Loucy (cell line): ENCODE data around the gene HBB.

ENCODE experiments used
- H2AFZ ChIP-seq: fragments of 200-600 bp; sonication (generic); 2 replicates; pipeline ENCODE4 v1.6.0; 2016; ENCODE audit warnings: antibody characterized with exemption, mild to moderate bottlenecking, low read length, moderate library complexity
- H3F3A ChIP-seq: fragments of 200-600 bp; 2 replicates; pipeline ENCODE4 v1.6.0; 2016; ENCODE audit warnings: antibody characterized with exemption, low read depth, mild to moderate bottlenecking
- H3K27me3 ChIP-seq: fragments of 200-600 bp; sonication (generic); 2 replicates; pipeline ENCODE4 v1.6.1; 2014; ENCODE audit warnings: low read length, mild to moderate bottlenecking; ENCODE audit not compliant: insufficient read depth, poor library complexity, severe bottlenecking
- H3K36me3 ChIP-seq: fragments of 200-600 bp; sonication (generic); 2 replicates; pipeline ENCODE4 v1.6.1; 2016; ENCODE audit warnings: low read length; ENCODE audit not compliant: insufficient read depth
- H3K4me1 ChIP-seq: fragments of 200-600 bp; sonication (generic); 2 replicates; pipeline ENCODE4 v1.5.1; 2014; ENCODE audit warnings: low read length, mild to moderate bottlenecking; ENCODE audit not compliant: insufficient read depth, poor library complexity, severe bottlenecking
- H3K4me2 ChIP-seq: fragments of 200-600 bp; sonication (generic); 2 replicates; pipeline ENCODE4 v1.6.0; 2014; ENCODE audit warnings: antibody characterized with exemption, low read length, low read depth, mild to moderate bottlenecking; ENCODE audit not compliant: poor library complexity, severe bottlenecking
- H3K4me3 ChIP-seq: fragments of 200-600 bp; sonication (generic); 2 replicates; pipeline ENCODE4 v1.5.1; 2014; ENCODE audit warnings: low read length, mild to moderate bottlenecking, mixed read lengths; ENCODE audit not compliant: poor library complexity, severe bottlenecking
- H3K79me2 ChIP-seq: fragments of 200-600 bp; sonication (generic); 2 replicates; pipeline ENCODE4 v1.6.1; 2014; ENCODE audit warnings: low read length; ENCODE audit not compliant: insufficient read depth
- H3K9ac ChIP-seq: fragments of 200-600 bp; sonication (generic); 2 replicates; pipeline ENCODE4 v1.6.0; 2014; ENCODE audit warnings: mild to moderate bottlenecking, low read depth, low read length, moderate library complexity; ENCODE audit not compliant: poor library complexity, severe bottlenecking
- H3K9me2 ChIP-seq: fragments of 200-600 bp; sonication (generic); replicated peaks from 2 replicates; pipeline ENCODE4 v1.6.1; 2016; ENCODE audit warnings: low read depth, low read length, mixed read lengths
- H3K9me3 ChIP-seq: fragments of 200-600 bp; sonication (generic); 2 replicates; pipeline ENCODE4 v1.6.1; 2014; ENCODE audit warnings: mild to moderate bottlenecking, antibody characterized with exemption, low read length, low read depth; ENCODE audit not compliant: insufficient read depth
- H4K20me1 ChIP-seq: fragments of 200-600 bp; sonication (generic); 2 replicates; pipeline ENCODE4 v1.6.0; 2014; ENCODE audit warnings: antibody characterized with exemption, low read length, mild to moderate bottlenecking; ENCODE audit not compliant: insufficient read depth, poor library complexity, severe bottlenecking
- CTCF ChIP-seq: fragments of 200-600 bp; sonication (generic); conservative IDR thresholded peaks from 2 replicates; pipeline ENCODE4 v1.5.1; 2014; ENCODE audit warnings: mild to moderate bottlenecking, antibody characterized with exemption, low read length
- EZH2phosphoT487 ChIP-seq: fragments of 200-600 bp; IDR thresholded peaks from 2 replicates; pipeline ENCODE4 v1.6.1; 2018; ENCODE audit warnings: antibody characterized with exemption, mild to moderate bottlenecking, moderate library complexity, borderline replicate concordance

HBB gene

GRCh38 chr11:5242933-5243815 lies 16.3 kb upstream of the HBB start:
- Histone ChIP-seq H3K9me2 (no peaks in the 10 kb centered on the region), H3F3A (no peaks in the 10 kb centered on the region), H3K9me3 (no peaks in the 10 kb centered on the region), H3K9ac (no peak overlapping the region), H4K20me1 (no peaks in the 10 kb centered on the region), H3K36me3 (no peaks in the 10 kb centered on the region), H2AFZ (0 out of 2 replicates have a peak overlapping the region, but pooled peaks have one; percentile 11), H3K4me1 (peaks cover 5% of the 10 kb centered on the region), H3K27me3 (no peaks in the 10 kb centered on the region), H3K79me2 (no peaks in the 10 kb centered on the region), H3K4me2 (no peak overlapping the region), H3K4me3 (no peak overlapping the region)
- no peak for TF ChIP-seq CTCF
- TF ChIP-seq EZH2phosphoT487, result no peak

- H3K27me3 ChIP-seq, result no peaks in the 10 kb centered on the region
- TF ChIP-seq EZH2phosphoT487, result no peak
- no peak for TF ChIP-seq CTCF
- H2AFZ ChIP-seq, result no peak overlapping the region
- no peak overlapping the region for H3K4me2 ChIP-seq
- peaks cover 5% of the 10 kb centered on the region for H3K4me1 ChIP-seq
- no peak overlapping the region for H3K4me3 ChIP-seq
- H3F3A ChIP-seq, result no peaks in the 10 kb centered on the region
- H3K79me2 ChIP-seq, result no peaks in the 10 kb centered on the region
- no peaks in the 10 kb centered on the region for H3K36me3 ChIP-seq
- no peaks in the 10 kb centered on the region for H4K20me1 ChIP-seq
- no peak overlapping the region for H3K9ac ChIP-seq
- H3K9me3 ChIP-seq, result no peaks in the 10 kb centered on the region
- H3K9me2 ChIP-seq, result no peaks in the 10 kb centered on the region
Observed at GRCh38 chr11:5242208-5242607, 15.3 kb upstream of the HBB start.

GRCh38 chr11:5241458-5241857 lies 14.6 kb upstream of the HBB start:
- Histone ChIP-seq H2AFZ (no peak overlapping the region), H3K9ac (no peak overlapping the region), H3K79me2 (no peaks in the 10 kb centered on the region), H4K20me1 (no peaks in the 10 kb centered on the region), H3K27me3 (no peaks in the 10 kb centered on the region), H3K36me3 (no peaks in the 10 kb centered on the region), H3K4me3 (no peak overlapping the region), H3K4me1 (peaks cover 5% of the 10 kb centered on the region), H3K4me2 (no peak overlapping the region), H3K9me2 (no peaks in the 10 kb centered on the region), H3F3A (no peaks in the 10 kb centered on the region), H3K9me3 (no peaks in the 10 kb centered on the region)
- TF ChIP-seq CTCF (no peak), EZH2phosphoT487 (no peak)
